ENCODE measurements around the gene MIPOL1.

The MIPOL1 gene

DNA sequence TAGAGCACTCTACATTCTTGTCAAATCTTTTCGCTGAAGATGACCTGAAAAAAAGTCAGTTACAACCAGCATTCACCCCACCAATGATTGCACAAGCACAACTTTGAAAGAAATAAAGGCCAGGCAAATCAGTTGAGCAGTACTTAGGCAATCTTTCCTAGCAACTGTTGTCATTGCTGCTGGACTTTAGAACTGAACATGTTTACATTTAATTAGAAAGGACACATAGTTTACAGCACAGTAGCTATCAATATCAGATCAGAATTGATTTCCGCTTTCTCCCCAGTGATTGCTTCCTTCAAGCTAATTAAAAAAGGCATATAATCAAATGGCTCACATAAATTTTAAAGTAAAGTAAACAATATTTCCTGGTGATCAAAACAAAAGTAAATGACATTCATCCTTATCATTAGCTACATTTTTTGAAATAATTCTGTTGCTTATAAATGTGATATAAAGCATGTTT is 268.9 kb downstream of the MIPOL1 start:
- DNase-seq: no peak

DNA sequence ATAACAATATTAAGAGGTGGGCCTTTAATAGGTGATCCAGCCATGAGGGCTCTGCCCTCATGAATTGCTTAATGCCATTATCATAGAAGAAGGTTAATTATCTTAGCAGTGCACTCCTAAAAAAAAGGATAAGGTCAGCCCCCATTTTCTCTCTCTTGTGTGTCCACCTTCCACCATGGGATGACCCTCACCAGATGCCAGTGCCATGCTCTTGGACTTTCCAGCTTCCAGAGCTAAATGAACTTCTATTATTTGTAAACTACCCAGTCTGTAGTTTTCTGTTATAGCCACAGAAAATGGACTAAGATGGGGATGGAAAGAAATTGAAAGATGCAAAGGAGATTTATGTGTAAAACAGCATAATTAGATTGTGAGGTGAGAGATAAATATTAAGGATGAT is 271.9 kb downstream of the MIPOL1 start:
- DNase-seq: no peak

DNA sequence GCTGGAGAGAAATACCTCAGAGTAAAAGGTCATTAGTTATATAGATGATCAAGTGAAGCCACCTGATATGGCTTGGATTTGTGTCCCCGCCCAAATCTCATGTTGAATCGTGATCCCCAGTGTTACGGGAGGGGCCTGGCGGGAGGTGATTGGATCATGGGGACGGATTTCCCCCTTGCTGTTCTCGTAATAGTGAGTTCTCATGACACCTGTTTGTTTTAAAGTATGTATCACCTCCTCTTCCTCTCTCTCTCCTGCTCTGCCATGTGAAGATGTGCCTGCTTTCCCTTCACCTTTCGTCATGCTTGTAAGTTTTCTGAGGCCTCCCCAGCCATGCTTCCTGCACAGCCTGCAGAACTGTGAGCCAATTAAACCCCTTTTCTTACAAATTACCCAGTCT is 272.5 kb downstream of the MIPOL1 start:
- DNase-seq: no peak

DNA sequence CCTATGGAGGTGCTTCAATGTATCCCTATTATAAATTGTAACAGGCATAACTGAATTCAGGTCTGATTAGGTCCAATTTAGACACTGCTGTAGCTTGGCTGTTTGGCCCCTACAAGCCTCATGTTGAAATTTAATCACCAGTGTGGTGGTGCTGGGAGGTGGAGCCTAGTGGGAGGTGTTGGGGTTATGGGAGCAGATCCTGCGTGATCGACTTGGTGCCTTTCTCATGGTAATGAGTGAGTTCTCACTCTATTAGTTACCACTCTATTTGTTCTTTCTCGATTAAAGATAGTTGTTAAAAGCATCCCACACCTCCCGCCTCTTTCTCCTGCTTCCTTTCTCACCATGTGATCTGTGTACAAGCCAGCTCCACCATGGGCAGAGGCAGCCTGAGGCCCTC is 275.2 kb downstream of the MIPOL1 start:
- no peak for DNase-seq

DNA sequence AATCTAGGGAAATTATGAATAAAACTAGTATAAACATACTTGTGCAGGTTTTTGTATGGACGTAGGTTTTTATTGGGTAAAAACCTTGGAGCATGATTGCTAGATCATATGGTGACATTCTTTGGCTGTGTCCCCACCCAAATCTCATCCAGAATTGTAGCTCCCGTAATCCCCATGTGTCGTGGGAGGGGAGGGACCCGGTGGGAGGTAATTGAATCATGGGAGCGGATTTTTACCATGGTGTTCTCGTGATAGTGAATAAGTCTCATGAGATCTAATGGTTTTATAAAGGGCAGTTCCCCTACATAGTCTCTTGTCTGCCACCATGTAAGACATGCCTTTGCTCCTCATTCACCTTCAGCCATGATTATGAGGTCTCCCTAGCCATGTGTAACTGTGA is 276.5 kb downstream of the MIPOL1 start:
- DNase-seq: no peak

DNA sequence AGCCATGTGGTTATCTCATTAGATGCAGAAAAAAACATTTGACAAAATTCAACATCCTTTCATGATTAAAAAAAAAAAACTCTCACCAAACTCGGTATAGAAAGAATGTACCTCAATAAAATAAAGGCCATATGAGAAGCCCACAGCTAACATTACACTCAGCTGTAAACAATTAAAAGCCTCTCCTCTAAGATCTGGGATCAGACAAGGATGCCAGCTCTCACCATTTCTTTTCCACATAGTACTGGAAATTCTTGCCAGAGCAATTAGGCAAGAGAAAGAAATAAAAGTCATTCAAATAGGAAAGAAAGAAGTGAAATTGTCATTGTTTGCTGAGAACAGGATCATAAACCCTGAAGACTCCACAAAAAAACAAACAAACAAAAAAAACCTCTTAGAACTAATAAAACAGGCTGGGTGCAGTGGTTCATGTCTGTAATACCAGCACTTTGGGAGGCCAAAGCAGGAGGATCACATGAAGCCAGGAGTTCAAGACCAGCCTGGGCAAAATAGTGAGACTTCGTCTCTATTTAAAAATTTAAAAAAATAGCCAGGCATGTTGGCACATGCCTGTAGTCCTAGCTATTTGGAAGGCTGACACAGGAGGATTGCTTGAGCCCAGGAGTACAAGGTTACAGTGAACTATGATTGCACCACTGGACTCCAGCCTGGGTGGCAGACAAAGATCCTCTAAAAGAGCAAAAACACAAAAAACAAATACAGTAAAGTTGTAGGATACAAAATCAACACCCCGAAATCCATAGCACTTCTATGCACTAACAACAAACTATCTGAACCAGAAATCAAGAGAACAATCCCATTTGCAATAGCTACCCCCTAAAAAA is 282.9 kb downstream of the MIPOL1 start:
- no peak for DNase-seq

DNA sequence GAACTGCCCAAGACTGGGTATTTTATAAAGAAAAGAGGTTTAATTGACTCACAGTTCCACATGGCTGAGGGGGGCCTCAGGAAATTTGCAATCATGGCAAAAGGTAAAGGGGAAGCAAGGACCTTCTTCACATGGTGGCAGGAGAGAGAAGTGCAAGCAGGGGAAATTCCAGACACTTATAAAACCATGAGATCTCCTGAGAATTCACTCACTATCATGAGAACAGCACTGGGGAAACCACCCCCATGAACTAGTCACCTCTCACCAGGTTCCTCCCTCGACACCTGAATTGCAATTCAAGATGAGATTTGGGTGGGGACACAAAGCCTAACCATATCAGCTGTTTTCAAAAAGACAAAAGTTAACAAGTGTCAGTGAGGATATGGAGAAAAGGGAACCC is 284.7 kb downstream of the MIPOL1 start:
- DNase-seq: no peak

DNA sequence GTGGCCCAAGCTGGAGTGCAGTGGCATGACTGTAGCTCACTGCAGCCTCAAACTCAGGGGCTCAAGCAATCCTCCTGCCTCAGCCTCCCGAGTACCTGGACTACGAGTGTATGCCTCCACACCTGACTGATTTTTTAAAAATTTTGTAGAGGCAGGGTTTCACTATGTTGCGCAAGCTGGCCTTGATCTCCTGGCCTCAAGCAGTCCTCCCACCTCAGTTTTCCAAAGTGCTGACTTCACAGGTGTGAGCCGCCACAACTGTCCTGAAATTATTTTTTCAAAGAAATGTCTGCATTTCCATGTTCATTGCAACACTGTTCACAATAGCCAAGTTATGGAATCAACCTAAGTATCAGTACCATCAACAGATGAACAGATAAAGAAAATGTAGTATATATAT is 285.9 kb downstream of the MIPOL1 start:
- DNase-seq: no peak

DNA sequence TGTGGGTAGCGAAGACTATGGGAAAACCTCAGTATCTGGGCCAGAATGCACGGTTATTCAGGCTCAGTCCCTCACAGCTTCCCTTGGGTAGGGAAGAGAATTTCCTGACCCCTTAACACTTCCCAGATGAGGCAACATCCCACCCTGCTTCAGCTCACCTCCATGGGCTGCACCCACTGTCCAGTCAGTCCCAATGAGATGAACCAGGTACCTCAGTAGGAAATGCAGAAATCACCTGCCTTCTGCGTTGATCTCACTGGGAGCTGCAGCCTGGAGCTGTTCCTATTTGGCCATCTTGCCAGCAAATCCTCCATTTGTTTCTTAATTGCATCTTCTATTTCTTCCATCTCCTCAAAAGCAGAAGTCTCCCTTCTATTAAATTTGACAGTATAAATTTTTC is 292.9 kb downstream of the MIPOL1 start:
- DNase-seq: no peak

DNA sequence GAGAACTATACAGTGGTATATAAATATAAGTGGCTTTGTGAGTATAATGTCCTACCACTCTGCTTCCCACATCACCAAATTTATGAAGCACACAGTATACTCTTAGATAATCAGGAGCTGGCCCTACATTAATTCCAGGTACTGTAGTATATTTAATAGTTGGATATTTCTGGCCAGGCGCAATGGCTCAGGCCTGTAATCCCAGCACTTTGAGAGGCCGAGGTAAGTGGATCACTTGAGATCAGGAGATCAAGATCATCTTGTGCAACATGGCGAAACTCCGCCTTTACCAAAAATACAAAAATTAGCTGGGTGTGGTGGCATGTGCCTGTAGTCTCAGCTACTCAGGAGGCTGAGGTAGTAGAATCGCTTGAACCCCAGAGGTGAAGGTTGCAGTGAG is 293.3 kb downstream of the MIPOL1 start:
- DNase-seq: no peak

DNA sequence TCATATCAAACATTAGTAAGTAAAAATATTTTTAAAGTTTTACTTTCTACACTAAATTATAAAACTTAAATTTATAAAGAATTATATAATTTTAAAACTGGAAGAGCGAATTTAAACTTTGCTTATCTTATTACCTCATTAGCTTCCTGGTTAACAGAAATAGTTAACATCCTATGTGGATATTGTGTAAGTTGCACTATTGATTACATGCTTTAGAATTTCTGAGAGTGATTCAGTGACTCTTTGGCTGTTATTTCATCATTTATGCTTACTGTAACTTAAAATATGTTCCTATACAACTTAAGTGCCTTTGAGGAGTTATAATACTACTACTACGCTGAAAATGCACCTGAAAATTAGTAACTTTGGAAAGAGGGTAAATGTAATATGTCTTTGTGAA is 295.9 kb downstream of the MIPOL1 start:
- DNase-seq: no peak

DNA sequence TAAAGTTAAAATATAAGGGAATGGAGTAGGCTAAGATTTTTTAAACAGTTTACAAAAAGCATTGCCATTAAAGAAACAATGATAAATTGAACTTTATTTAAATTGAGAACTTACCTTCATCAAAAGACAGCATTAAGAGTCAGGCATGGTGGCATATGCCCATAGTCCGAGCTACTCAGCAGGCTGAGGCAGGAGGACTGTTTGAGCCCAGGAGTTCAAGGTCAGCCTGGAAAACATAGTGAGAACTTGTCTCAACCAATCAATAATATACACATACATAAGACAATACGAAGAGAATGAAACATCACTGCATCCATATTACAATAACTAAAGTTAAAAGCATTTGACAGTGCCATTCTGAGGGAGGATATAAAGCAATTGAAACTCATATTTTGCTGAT is 299.7 kb downstream of the MIPOL1 start:
- DNase-seq: no peak

DNA sequence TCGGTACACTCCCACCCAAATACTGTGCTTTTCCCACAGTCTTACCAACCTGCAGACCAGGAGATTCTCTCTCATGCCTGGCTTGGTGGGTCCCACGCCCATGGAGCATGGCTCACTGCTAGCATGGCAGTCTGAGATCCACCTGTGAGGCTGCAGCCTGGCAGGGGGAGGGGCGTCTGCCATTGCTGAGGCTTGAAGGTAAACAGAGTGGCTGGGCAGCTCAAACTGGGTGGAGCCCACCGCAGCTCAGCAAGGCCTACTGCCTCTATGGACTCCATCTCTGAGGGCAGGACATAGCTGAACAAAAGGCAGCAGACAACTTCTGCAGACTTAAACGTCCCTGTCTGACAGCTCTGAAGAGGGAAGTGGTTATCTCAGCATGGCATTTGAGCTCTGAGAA is 304.1 kb downstream of the MIPOL1 start:
- DNase-seq: no peak

DNA sequence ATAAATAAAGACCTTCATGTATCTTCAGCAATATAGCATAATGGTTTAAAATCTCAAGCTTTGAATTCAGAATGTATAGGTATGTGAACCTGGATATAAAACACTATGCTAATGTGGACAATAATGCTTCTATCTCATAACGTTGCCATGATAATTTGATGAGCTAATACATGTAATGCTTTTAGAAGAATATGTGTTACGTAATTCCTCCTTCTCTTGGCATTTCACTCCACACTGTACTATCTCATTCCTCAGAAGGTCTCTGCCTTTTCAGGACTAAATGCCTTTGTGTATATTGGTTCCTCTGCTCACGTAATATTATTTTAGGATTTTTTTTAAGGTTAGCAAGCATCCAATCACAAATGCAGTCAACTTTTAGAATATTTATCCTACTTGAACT is 310.8 kb downstream of the MIPOL1 start:
- no peak for DNase-seq

DNA sequence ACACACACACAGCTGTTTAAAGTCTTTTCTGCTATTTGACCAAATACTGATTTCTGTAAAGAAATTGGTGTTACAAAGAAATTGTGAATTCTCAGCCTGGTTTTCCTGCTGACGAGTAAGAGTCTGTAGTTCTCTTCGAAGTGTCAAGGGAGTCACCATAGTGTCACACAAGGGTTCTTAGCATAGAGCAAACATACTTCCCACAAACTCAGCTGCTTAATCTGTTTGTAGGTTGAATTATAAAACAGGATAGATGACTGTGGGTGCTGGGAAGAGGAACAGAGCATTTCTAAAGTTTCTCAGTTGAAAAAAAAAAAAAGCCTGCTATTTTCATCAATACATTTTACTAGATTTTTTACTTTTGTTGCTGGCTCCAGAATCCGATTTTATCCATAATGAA is 314.4 kb downstream of the MIPOL1 start:
- no peak for DNase-seq

DNA sequence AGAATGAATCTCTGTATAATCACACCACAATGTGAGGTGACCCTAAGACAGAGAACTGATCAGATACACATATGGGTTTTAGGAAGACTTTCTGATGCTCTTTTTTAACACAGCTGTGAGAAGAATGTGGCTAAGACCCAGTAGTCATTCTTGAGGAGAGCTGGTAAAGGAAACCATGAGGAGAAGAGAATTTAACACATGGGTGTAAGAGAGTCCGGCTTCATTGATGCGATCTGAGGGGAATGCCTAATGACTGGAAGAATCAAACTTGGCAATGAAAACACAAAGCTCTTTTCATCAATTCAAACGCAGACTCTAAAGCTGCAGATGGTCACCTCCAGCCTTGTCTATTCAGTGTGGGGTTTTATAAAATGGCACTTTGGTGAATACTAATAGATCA is 318.0 kb downstream of the MIPOL1 start:
- no peak for DNase-seq

DNA sequence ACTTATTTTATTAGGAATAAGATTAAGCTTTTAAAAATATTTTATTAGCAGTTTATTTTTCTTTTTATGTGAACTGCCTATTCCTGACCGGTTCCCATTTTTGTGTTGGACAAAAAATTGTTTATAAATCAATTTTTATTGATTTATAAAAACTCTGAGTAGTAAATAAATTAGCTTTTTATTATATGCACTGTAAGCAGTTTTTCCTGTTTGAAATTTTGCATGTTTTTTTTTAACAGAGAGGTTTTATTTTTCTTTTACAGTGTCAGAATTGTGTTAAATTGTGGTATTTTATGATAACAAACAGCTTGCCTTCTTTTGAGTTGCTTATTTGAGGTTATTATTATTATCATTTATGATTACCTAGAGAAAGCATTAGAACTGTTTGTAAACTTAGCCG is 329.3 kb downstream of the MIPOL1 start:
- no peak for DNase-seq

DNA sequence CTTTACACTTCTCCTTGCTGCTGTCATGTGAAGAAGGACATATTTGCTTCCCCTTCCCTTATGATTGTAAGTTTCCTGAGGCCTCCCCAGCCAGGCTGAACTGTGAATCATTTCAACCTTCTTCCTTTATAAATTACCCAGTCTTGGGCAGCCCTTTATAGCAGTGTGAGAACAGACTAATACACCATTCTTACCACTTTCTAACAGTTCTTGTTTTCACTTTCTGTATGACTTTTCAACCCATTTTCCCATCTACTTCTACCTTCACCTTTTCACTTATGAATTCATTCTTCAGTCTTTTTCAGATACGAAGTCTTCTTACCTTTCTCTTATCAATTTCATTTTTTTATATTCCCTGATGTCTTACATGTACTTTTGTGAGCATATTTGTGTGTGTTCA is 342.3 kb downstream of the MIPOL1 start:
- DNase-seq: no peak

DNA sequence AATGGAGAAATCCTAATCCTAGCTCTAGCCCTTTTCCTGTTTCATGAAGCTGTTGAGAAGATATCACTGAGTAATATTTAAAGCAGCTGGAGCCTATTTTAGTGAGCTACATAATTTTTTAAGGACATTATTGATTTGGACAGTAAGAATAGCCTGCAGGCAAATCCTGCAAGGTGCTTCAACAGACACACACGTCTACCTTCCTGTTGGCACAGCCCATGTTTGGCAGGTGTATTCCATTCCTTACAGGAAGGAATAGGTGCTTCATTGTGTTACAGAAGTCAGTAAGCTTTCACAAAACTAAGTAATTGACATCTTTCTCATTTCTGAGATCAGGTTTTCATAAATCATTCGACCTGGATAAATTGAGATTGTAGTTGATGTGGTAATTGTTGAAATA is 346.7 kb downstream of the MIPOL1 start:
- no peak for DNase-seq

DNA sequence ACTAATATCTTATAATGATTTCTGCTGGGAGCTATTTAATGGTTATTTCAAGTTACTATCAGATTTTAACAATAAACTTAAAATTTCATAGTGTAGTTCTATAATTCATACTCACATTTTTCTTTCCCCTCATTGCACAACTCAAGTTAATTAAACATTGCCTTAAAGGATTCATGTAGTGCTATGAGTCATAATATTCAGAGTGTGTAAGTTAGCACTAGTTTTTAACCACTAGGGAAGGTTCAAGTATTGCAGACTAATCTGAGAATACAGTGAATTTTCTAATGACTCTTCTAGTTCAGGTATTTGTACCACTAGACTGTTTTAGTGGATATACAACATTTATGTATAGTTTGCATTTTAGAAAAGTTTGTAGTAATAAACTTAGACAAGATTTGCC is 347.4 kb downstream of the MIPOL1 start:
- no peak for DNase-seq

DNA sequence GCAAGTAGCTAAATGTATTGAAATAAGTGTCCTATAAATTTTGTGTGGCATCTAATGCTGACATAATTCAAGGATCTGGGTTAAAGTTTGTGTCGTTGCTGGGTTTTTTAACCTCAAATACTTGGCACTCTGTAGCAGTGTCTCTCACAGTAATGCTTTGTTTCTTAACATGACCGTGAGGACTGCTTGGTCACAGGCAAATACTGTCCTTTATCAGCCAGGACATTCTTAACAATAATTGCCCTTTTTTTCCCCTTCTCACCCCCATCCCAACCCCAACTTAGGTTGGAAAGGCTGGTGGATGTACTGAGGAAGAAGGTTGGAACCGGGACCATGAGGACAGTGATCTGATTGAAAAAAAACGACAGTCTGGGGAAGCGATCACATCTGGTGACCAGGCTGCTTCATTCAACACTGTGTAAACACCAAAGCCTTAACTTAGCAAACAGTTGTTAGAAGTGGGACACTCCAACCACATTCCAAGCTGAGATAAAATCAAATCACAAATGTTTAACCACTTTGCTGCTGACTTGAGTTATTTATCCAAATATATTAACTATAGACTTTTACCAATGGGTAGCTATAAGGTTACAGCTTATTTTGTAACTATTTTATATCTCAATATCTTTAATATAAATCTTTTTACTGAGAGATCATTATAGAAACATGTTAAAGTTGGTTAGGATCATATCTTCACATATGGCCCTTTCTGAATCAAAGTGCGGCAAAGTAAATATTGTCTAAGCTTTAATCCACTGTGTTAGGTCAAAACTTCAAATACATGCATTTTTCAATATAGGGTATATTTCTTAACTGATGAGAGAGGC is 349.1 kb downstream of the MIPOL1 start:
- no peak for DNase-seq

DNA sequence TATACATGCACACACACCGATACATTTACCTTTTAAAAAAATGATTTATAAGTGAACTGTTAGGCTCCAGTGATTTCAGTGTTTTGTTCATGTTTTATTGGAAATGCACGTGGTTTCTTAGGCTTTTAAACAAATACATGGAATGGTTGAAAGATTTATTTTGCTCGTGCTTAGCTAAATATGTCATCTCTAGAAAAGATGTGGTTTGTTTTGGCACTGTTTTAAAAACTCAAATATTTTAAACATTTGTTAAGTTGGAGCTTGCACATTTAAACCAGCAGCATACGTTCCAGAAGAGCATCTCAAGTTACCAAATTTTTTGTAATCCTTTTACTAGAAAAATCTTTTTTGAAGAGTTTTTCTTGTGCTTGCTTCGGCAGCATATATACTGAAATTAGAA is 352.8 kb downstream of the MIPOL1 start:
- DNase-seq: no peak

DNA sequence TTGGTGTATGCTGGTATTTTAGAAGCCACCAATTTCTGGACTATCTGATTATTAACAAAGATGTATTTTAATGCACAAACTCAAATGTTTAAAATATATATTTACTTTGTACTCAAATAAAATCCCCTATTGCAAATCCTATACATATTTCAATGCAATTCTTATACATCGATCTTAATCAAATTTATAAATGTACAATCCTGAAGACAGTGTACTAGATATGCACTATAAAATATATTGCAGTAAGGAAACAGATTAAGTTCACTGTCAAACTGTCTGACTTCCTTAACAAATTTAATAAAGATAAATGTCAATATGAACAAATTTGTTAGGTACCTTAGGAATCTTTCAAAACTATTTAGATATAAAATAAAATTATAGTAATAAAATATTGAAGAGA is 353.4 kb downstream of the MIPOL1 start:
- no peak for DNase-seq

DNA sequence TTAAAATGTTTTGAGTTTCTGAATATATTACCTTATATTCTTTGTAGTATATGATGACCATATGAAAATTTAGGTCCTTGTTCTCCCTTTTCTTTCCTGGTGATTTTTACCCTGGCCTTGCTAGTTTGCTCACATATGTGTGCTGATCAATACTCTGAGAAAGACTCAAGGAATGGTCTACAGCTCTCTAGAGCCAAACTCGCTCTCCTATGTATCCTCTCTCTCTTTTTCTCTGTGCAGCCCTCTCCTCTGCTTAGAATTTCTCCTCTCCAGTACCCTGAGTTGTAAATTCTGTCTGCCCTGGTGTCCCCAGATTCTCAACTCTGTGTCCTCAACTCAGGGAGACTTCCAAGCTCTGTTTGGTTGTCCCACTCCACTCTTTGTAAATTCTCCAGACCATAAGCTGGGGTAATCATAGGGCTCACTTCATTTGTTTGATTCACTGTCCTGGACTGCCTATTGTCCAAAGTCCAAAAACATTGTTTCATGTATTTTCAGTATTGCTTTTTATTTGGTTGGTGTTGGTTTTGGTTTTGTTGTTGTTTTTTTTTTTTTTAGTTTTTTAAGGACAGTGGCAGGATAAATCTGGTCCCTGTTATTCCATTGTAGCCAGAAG is 356.3 kb downstream of the MIPOL1 start:
- no peak for DNase-seq
